Fibroblast of pulmonary artery (primary cell): Measurements from ENCODE around the gene RNF214.
"Not testable (repeated sequence)": the region's sequence is repeated elsewhere in the genome, so short reads cannot be mapped to it uniquely, and the experiment has no call there.

Experiments used
- DNase-seq: peaks from one replicate; pipeline ENCODE4 v3.0.0-alpha.2; 2010; ENCODE audit warnings: low read depth
- H3K4me3 ChIP-seq: replicated peaks from 2 replicates; pipeline ENCODE4 v1.5.1; 2011; ENCODE audit warnings: low read depth, mild to moderate bottlenecking, control low read depth, low read length, moderate library complexity
- TF ChIP-seq, protein P1 (sequence below): IDR thresholded peaks from 2 replicates; pipeline ENCODE4 v1.5.1; 2011; ENCODE audit warnings: mild to moderate bottlenecking, control low read depth, low read length, inconsistent platforms; ENCODE audit errors: missing control alignments

RNF214 gene

DNA sequence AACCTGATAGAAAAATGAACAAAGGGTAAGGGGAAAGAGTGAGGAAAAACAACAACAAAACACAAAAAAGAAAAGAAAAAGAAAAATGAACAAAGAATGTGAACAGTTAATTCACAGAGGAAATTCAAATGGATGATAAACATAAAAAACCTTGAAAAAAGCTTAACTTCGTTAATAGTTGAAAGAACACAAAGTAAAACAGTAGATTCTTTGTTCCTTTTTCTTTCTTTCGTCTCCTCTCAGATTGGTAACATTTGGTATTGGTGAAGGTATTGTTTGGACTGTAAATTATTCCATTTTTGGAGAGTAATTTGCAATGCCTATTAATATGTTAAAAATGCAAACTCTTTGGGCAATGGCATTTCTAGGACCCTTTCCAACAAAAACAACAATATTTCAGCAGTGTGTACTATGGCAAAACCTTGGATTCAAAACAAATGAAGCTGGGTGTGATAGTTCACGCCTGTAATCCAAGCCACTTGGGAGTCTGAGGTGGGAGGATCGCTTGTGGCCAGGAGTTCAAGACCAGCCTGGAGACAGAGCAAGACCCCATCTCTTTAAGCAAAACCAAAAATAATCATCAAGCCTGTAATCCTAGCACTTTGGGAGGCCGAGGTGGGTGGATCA is 86.9 kb downstream of the RNF214 start:
- no peak overlapping the region for H3K4me3 ChIP-seq
- TF ChIP-seq, protein P1, sequence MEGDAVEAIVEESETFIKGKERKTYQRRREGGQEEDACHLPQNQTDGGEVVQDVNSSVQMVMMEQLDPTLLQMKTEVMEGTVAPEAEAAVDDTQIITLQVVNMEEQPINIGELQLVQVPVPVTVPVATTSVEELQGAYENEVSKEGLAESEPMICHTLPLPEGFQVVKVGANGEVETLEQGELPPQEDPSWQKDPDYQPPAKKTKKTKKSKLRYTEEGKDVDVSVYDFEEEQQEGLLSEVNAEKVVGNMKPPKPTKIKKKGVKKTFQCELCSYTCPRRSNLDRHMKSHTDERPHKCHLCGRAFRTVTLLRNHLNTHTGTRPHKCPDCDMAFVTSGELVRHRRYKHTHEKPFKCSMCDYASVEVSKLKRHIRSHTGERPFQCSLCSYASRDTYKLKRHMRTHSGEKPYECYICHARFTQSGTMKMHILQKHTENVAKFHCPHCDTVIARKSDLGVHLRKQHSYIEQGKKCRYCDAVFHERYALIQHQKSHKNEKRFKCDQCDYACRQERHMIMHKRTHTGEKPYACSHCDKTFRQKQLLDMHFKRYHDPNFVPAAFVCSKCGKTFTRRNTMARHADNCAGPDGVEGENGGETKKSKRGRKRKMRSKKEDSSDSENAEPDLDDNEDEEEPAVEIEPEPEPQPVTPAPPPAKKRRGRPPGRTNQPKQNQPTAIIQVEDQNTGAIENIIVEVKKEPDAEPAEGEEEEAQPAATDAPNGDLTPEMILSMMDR: no peak
- peak; percentile 76 for DNase-seq

DNA sequence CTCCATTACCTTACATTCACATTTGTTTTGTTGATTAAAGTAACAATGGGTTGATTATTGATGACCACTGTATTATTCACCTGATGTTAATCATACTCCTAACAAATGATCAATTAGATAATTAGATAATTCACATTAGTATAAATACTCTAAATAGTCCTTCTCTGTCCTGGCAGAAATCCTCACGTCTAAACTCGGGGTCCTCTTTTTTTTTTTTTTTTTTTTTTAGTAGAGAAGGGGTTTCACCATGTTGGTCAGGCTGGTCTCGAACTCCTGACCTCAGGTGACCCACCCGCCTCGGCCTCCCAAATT is 94.7 kb downstream of the RNF214 start:
- H3K4me3 ChIP-seq: peak overlapping the region; percentile 84
- DNase-seq: not testable (repeated sequence)

DNA sequence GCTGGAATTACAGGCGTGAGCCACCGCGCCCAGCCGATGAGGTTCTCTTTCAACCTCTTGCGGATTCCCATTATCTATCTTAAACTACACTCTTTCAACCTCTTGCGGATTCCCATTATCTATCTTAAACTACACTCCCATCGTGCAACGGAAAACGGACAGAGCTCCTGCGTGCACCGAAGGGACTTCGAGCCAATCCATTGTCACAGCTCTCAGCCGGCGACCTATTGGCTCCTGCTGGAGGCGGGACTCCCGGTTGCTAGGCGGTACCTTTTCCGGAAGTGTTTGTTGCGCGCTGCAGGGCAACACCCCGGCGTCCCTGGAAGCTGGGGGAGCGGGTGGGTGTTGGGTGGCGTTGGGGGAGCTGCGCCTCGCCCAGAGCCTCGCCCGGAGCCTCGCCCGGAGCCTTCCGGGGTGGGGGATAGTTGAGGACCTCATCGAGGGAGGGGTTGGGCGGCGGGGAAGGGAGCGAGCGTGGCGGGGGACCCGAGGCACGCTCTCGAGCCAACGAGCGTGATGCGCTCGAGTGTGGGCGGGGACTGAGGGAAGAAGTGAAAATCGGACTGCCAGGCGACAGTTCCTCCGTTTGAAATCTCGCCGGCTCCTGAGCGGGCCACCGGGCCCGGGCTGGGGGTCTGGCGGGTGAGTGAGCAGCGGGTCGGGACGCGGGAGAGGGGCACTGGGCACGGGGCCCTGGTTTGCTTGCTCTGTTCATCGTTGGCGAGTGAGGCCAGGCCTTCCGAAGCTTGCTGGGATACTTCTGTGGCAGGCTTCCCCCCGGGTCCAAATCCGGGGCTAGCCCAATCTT is 95.3 kb downstream of the RNF214 start, which contains the start of gene CEP164:
Gene CEP164, plus strand, starts transcription at position 288 of the 808 bp plus-strand sequence. CDS start 10,733 bp downstream, outside the sequence.
- peak within 1 kb of the TSS; percentile 84 for H3K4me3 ChIP-seq
- DNase-seq: peak; percentile 97
- TF ChIP-seq, protein P1: no peak

DNA sequence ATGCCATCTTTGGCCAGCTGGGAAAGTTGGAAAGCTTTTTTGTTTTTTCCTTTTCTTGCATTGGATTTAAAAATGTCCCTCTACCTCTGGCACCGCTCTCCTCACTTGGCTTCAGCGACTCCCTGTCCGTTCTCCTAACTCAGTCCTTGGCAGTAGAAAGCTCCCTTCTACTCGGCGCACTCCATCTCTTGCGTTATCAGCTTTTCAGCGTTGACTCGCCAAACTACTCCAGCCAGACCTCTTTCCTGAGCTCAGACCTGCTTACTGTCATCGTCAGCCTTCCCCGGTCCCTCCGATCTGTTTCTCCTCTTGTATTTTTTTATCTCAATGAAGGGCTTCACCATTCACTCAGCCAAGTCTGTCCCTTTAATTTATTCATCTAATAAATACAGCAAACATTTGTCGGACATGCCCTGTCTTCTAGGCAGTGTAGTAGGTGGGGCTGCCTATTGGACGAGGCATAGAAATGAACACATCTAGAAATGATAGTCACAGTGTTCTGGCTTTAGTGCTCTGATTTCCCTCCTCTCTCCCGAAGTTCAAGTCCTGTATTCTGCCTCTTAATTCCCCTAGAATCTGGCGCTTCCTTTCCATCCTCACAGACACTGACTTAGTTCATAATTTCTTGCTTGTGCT is 96.0 kb downstream of the RNF214 start:
- TF ChIP-seq, protein P1: no peak
- peak overlapping the region; percentile 84 for H3K4me3 ChIP-seq
- peak; percentile 51 for DNase-seq

DNA sequence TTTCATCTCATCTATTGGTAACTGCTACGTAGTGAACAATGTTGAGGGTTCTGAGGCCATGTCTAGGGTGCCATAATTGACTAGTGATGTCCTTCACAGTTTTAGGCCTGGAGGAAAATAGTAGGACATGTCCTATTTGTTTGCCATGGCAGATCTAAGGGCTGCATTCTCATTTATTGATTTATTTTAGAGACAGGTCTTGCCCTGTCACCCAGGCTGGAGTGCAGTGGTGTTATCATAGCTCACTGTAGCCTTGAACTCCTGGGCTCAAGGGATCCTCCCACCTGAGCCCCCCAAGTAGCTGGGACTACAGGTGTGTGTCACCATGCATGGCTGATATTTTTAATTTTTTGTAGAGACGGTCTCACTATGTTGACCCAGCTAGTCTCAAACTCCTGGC is 100.4 kb downstream of the RNF214 start:
- DNase-seq: no peak
- TF ChIP-seq, protein P1: no peak
- no peak overlapping the region for H3K4me3 ChIP-seq

DNA sequence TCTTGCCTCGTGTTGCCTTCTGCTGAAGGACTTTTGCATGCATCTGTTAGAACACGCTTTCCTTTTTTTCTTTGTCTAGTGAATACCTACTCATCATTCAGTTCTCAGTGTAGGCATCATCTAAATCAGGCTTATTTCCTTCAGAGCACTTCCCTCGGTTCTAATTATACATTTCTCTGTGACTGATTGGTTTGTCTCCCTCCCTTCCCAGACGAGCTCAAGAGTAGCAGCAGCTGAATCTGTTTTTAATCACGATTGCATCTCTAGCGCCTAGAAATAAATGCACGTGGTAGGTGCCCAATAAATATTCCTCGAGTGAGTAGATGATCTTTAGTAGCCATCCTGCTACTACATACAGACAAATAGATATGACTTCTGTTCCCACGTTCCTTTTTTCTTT is 101.4 kb downstream of the RNF214 start:
- H3K4me3 ChIP-seq: no peak overlapping the region
- DNase-seq: no peak
- TF ChIP-seq, protein P1: no peak

DNA sequence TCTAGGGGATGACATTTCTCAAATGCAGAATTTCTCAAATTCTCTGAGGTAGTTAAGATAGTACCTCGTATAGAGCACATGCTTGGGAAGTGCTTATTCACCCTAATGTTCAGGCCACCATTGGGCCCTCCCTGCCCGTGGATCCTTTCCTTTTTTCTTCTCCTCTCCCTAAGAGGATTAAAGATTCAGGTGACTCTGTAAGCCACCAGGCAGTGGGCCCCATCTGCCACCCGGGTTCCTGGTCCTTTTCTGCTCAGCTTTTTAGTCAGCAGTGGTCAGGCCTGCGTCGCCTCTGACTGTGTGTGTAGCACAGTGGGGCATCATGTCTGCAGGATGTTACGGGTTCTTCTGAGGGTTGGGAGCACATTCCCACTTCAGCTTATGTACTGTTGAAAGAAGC is 102.4 kb downstream of the RNF214 start:
- TF ChIP-seq, protein P1: no peak
- DNase-seq: no peak
- no peak overlapping the region for H3K4me3 ChIP-seq
